Activated CD4-positive, alpha-beta memory T cell treated with anti-CD3 and anti-CD28 coated beads for 36 hours (primary cell): ENCODE data around the gene SLC44A3. TPM values are rescaled to one million over a fixed set of nuclear protein-coding genes. Genes with fewer than 3 reads are reported as not detected.

Experiments used
- CTCF ChIA-PET: fragments of 350-600 bp; sonication (Branson Sonifier 250); formaldehyde crosslinking; loops from one replicate; lab custom pipeline; 2021; ENCODE audit warnings: antibody characterized with exemption, inconsistent platforms; lab: Charles Lee
- POLR2A ChIA-PET: fragments of 350-600 bp; sonication (Branson Sonifier 250); formaldehyde crosslinking; loops from one replicate; lab custom pipeline; 2021; ENCODE audit warnings: antibody characterized with exemption; lab: Charles Lee
- DNase-seq: peaks from one replicate; pipeline ENCODE4 v3.0.0-alpha.2; 2020
- H3K27ac Mint-ChIP-seq: one replicate; pipeline ENCODE4 v1.8.0; 2021; ENCODE audit warnings: mixed read lengths
- H3K27me3 Mint-ChIP-seq: one replicate; pipeline ENCODE4 v1.8.0; 2021; ENCODE audit warnings: mixed read lengths
- H3K36me3 Mint-ChIP-seq: one replicate; pipeline ENCODE4 v1.8.0; 2021; ENCODE audit warnings: mixed read lengths
- H3K4me1 Mint-ChIP-seq: one replicate; pipeline ENCODE4 v1.8.0; 2021; ENCODE audit warnings: low read depth, mixed read lengths
- H3K4me3 Mint-ChIP-seq: one replicate; pipeline ENCODE4 v1.8.0; 2021; ENCODE audit warnings: mild to moderate bottlenecking, mixed read lengths
- H3K9me3 Mint-ChIP-seq: one replicate; pipeline ENCODE4 v1.8.0; 2021; ENCODE audit warnings: mixed read lengths
- intact Hi-C: fragments of 100-400 bp; cut with micrococcal nuclease; formaldehyde crosslinking; loops from one replicate; pipeline ENCODE4 v1.15.1; 2023
- total RNA-seq, 2 experiments: library from RNA; stranded (reverse); gene quantifications; one replicate each; pipeline ENCODE4 v1.2.3, GENCODE V29; 2021

Gene SLC44A3
- total RNA-seq, 2 experiments from 2014 or later: 0.10 to 0.21 TPM

DNA sequence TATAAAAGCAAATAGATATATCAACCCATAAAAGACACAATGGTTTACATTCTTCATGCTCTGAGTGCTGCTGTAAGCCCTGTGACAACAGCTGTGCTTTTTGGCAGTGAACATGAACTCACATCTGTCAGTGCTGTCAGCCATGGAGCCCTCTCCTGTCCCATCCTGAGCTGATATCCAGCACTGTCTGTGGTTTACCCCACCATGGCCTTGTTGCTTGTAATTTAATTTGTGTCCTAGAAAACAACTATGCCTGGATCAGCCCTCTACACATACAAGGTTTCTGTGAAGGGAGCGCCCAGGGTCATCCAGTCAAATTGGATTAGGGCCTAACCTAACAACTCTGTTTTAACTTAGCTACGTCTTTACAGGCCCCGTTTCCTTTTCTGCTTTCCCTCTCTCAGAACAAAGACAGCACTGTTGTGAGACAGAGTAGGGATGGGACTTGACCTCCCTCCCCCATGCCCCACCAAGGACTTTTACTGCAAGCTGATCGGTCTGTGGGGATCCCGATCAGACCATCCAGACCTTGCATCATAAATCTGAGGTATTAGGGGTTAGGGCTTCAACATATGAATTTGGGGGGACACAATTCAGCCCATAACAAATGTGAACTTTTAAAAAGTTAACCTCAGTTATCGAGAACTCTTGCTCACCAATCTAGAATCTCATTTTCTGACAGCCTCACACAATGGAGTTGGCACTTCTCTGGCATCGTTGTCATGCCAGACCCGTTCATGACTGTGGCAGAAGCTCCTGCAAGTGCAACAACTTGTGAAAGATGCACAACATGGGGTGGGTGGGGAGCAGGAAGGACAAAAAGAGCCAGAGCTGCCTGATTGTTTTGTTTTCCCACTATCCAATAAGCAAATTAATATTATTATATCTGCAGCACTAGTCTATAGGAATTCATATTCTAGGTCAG lies 16.4 kb upstream of the SLC44A3 start:
- Mint-ChIP-seq H3K27ac (no peak overlapping the region), H3K27me3 (peaks cover 1% of the 10 kb centered on the region), H3K36me3 (no peaks in the 10 kb centered on the region), H3K4me1 (peaks cover 16% of the 10 kb centered on the region), H3K9me3 (no peaks in the 10 kb centered on the region), H3K4me3 (no peak overlapping the region)
- ChIA-PET POLR2A (no interaction called here), CTCF (interaction anchor here (0.7 to 5.6 kb wide), 14 partner anchors 9 to 778 kb away, joined by 3 to 94 read pairs (median 4); no protein-coding TSS in a partner anchor)
- intact Hi-C loops: loop anchor here (2.0 to 5.0 kb wide), 2 partner anchors 281 to 751 kb away; no protein-coding TSS in a partner anchor
- DNase-seq: no peak

DNA sequence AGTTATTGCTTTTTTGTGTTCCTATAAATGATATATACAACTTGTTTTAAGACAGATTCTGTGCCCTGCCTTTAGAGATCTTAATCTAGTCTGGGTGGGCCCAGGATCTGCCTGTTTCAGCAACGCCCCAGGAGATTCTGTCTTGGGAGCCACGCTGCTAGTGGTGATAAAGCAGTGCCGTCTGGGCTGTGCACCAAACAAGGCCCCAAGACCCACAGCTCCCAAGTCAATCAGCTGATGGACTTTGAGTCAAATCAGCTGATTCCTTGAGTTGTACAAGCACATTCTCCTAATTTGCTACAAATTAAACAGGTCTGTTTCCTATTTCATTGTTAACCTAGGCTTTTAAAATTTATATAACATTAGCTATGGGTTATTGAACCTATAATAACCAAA lies 15.7 kb upstream of the SLC44A3 start:
- intact Hi-C loops: loop anchor here (2.0 to 5.0 kb wide), 2 partner anchors 282 to 752 kb away; no protein-coding TSS in a partner anchor
- H3K27me3 Mint-ChIP-seq: peaks cover 1% of the 10 kb centered on the region
- H3K36me3 Mint-ChIP-seq: no peaks in the 10 kb centered on the region
- DNase-seq: no peak
- CTCF ChIA-PET: interaction anchor here (0.7 to 5.6 kb wide), 16 partner anchors 8 to 778 kb away, joined by 3 to 94 read pairs (median 4); no protein-coding TSS in a partner anchor
- H3K27ac Mint-ChIP-seq: no peak overlapping the region
- H3K4me1 Mint-ChIP-seq: peaks cover 16% of the 10 kb centered on the region
- H3K9me3 Mint-ChIP-seq: no peaks in the 10 kb centered on the region
- no peak overlapping the region for H3K4me3 Mint-ChIP-seq
- POLR2A ChIA-PET: no interaction called here

DNA sequence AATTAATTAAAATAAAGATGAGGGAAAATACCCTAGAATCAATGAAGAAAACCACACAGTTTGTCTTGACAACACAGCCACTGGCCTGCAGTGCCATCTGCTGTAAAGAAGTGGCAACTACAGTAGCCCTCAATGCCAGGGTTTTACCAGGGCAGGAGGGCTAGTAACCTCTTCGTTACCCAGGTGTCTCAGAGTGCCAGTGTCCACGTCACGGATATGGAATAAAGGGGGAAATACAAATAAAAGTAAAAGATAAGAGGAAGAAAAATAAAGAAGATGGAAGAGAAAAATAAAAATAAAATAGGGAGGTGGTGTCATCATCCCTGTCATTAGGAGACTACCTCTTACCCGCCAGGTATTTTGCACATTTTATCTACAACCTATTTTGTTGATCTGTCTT lies 14.2 kb upstream of the SLC44A3 start:
- H3K27ac Mint-ChIP-seq: no peak overlapping the region
- H3K27me3 Mint-ChIP-seq: peaks cover 1% of the 10 kb centered on the region
- DNase-seq: peak; percentile 62
- intact Hi-C loops: loop anchor here (1.0 to 2.0 kb wide), 3 partner anchors 283 to 325 kb away; no protein-coding TSS in a partner anchor
- H3K4me3 Mint-ChIP-seq: no peak overlapping the region
- H3K36me3 Mint-ChIP-seq: no peaks in the 10 kb centered on the region
- H3K9me3 Mint-ChIP-seq: no peaks in the 10 kb centered on the region
- H3K4me1 Mint-ChIP-seq: peaks cover 16% of the 10 kb centered on the region
- ChIA-PET CTCF (interaction anchor here (1.0 to 5.6 kb wide), 18 partner anchors 9 to 780 kb away, joined by 3 to 94 read pairs (median 4); no protein-coding TSS in a partner anchor), POLR2A (no interaction called here)

- Mint-ChIP-seq H3K36me3 (no peaks in the 10 kb centered on the region), H3K27ac (no peak overlapping the region), H3K4me3 (no peak overlapping the region), H3K27me3 (peaks cover 1% of the 10 kb centered on the region), H3K9me3 (no peaks in the 10 kb centered on the region), H3K4me1 (peaks cover 15% of the 10 kb centered on the region)
- POLR2A ChIA-PET: no interaction called here
- no peak for DNase-seq
- intact Hi-C loops: loop anchor here (1.0 to 2.0 kb wide), 2 partner anchors 292 to 325 kb away; no protein-coding TSS in a partner anchor
- CTCF ChIA-PET: interaction anchor here (0.5 to 5.6 kb wide), 12 partner anchors 15 to 781 kb away, joined by 3 to 94 read pairs (median 4); no protein-coding TSS in a partner anchor
Observed at GRCh38 chr1:94806441-94806871, 13.7 kb upstream of the SLC44A3 start.

GRCh38 chr1:94807742-94808491 lies 12.2 kb upstream of the SLC44A3 start:
- no peaks in the 10 kb centered on the region for H3K36me3 Mint-ChIP-seq
- intact Hi-C loops: loop anchor here (2.0 kb wide), 1 partner anchor 293 kb away; no protein-coding TSS in a partner anchor
- no peaks in the 10 kb centered on the region for H3K9me3 Mint-ChIP-seq
- no peak overlapping the region for H3K27ac Mint-ChIP-seq
- H3K4me1 Mint-ChIP-seq: peaks cover 11% of the 10 kb centered on the region
- peak; percentile 14 for DNase-seq
- H3K27me3 Mint-ChIP-seq: peaks cover 1% of the 10 kb centered on the region
- POLR2A ChIA-PET: no interaction called here
- CTCF ChIA-PET: interaction anchor here (0.7 kb wide), 1 partner anchor 775 kb away, joined by 3 read pairs; no protein-coding TSS in a partner anchor
- H3K4me3 Mint-ChIP-seq: no peak overlapping the region

- Mint-ChIP-seq H3K36me3 (no peaks in the 10 kb centered on the region), H3K27ac (no peak overlapping the region)
- POLR2A ChIA-PET: no interaction called here
Observed at GRCh38 chr1:94808669-94809068, 11.5 kb upstream of the SLC44A3 start.

DNA sequence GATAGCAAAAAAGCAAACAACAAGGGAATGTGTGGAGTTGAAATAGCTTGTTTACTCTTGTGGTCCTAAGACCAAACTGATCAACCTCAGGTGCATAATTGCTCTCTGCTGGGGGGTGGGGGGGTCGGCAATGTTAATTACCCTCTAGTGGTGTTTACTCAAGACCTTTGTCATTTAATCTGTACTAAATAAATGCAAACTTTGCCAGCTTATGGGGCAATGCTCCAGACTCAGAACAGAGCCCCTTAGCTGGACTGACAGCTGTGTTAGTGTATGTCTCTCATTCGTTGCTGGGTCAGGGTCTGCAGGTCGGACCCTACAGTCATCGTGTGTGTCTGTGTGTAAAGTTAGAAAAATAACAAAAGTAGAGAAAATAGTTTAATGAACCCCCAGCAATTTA lies 7.2 kb upstream of the SLC44A3 start:
- intact Hi-C loops: no loop called here
- CTCF ChIA-PET: interaction anchor here (1.2 to 1.9 kb wide), 2 partner anchors 8 to 332 kb away, joined by 3 to 4 read pairs; no protein-coding TSS in a partner anchor
- H3K27ac Mint-ChIP-seq: no peak overlapping the region
- H3K4me3 Mint-ChIP-seq: no peak overlapping the region
- POLR2A ChIA-PET: no interaction called here
- peaks cover 7% of the 10 kb centered on the region for H3K4me1 Mint-ChIP-seq
- H3K9me3 Mint-ChIP-seq: peaks cover 6% of the 10 kb centered on the region
- H3K36me3 Mint-ChIP-seq: no peaks in the 10 kb centered on the region
- no peak for DNase-seq
- H3K27me3 Mint-ChIP-seq: peaks cover 16% of the 10 kb centered on the region

More at GRCh38 chr1:94808669-94809068, 11.5 kb upstream of the SLC44A3 start:
- CTCF ChIA-PET: no interaction called here
- intact Hi-C loops: no loop called here
- H3K4me1 Mint-ChIP-seq: peaks cover 11% of the 10 kb centered on the region
- no peak for DNase-seq
- peaks cover 6% of the 10 kb centered on the region for H3K9me3 Mint-ChIP-seq
- H3K4me3 Mint-ChIP-seq: no peak overlapping the region
- peaks cover 3% of the 10 kb centered on the region for H3K27me3 Mint-ChIP-seq

DNA sequence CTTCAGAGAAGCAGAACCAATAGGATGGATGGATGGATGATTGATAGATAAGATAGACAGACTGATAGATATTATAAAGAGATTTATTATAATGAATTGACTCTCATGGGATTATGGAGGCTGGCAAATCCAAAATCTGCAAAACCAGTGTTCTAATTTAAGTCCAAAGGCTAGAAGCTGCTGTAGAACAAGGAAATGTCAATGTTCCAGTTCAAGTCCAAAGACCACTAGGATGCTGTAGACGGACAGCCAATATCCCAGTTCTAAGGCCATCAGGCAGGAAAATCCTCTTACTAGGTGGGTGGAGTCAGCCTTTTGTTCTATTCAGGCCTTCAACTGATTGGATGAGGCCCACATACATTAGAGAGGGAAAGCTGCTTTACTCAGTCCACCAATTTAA lies 4.1 kb upstream of the SLC44A3 start:
- CTCF ChIA-PET: no interaction called here
- peaks cover 31% of the 10 kb centered on the region for H3K27me3 Mint-ChIP-seq
- DNase-seq: no peak
- H3K4me1 Mint-ChIP-seq: peaks cover 7% of the 10 kb centered on the region
- peaks cover 6% of the 10 kb centered on the region for H3K9me3 Mint-ChIP-seq
- H3K36me3 Mint-ChIP-seq: no peaks in the 10 kb centered on the region
- POLR2A ChIA-PET: no interaction called here
- no peak overlapping the region for H3K27ac Mint-ChIP-seq
- H3K4me3 Mint-ChIP-seq: no peak overlapping the region
- intact Hi-C loops: no loop called here

DNA sequence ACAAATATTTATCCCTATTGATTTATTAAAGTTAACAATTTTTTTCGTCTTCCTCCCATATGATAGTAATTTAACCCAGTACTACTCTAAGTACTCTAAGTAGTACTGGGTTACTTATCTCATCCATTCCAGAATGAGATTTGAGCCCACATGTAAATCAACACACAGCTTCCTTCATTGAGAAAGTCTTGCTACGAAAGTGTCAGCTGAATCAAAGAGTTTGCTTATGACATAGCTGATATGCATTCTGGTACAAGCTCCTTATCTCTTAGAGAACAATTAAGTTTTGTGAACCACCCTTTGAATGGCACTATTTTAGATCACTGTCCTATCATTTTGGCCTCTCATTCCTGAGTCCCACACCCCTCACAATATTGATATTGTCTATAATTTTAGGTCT lies 2.4 kb upstream of the SLC44A3 start:
- DNase-seq: no peak
- POLR2A ChIA-PET: no interaction called here
- H3K4me3 Mint-ChIP-seq: no peak overlapping the region
- peaks cover 6% of the 10 kb centered on the region for H3K9me3 Mint-ChIP-seq
- no peak overlapping the region for H3K27ac Mint-ChIP-seq
- peaks cover 7% of the 10 kb centered on the region for H3K4me1 Mint-ChIP-seq
- intact Hi-C loops: no loop called here
- CTCF ChIA-PET: interaction anchor here (1.0 kb wide), 2 partner anchors 13 to 37 kb away, joined by 3 to 5 read pairs; no protein-coding TSS in a partner anchor
- no peaks in the 10 kb centered on the region for H3K36me3 Mint-ChIP-seq
- peaks cover 40% of the 10 kb centered on the region for H3K27me3 Mint-ChIP-seq

- H3K27me3 Mint-ChIP-seq: peaks cover 36% of the 10 kb centered on the region
- H3K4me1 Mint-ChIP-seq: peaks cover 7% of the 10 kb centered on the region
- H3K27ac Mint-ChIP-seq: no peak overlapping the region
- H3K9me3 Mint-ChIP-seq: no peaks in the 10 kb centered on the region
- ChIA-PET CTCF (no interaction called here), POLR2A (no interaction called here)
- intact Hi-C loops: no loop called here
- H3K36me3 Mint-ChIP-seq: no peaks in the 10 kb centered on the region
- H3K4me3 Mint-ChIP-seq: no peak overlapping the region
- no peak for DNase-seq
Observed at GRCh38 chr1:94819238-94819944, 766 bp upstream of the SLC44A3 start.

DNA sequence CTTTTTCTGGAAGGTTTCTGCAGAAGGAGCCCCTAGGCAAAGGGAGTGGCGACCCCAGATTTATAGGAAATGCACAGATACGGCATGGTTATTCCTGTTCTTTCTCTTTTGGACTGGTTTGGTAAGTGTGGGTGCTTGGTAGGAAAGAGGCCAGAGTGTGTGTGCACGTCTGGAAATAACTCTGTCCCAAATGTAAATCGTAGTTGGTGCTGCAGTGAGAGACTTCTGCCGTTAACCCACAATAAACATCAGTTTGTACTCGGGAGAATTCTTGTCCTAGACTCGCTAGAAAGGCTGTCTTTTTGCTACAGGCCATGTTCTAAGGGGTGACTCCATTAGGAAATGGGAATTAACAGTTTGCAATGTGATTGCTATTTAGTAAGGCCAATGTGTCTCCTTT lies 779 bp downstream of the SLC44A3 start:
- Mint-ChIP-seq H3K4me3 (peak overlapping the region; percentile 41), H3K27me3 (peaks cover 34% of the 10 kb centered on the region), H3K27ac (no peak overlapping the region), H3K36me3 (no peaks in the 10 kb centered on the region), H3K9me3 (no peaks in the 10 kb centered on the region), H3K4me1 (peaks cover 7% of the 10 kb centered on the region)
- POLR2A ChIA-PET: no interaction called here
- no peak for DNase-seq
- CTCF ChIA-PET: no interaction called here
- intact Hi-C loops: no loop called here
